HUES64 (cell line): ENCODE results near the gene TMEM272.

ENCODE experiments used
- H3K27ac ChIP-seq: 2 replicates; pipeline ENCODE4 v1.7.0; 2013; ENCODE audit warnings: low read depth, low read length, inconsistent platforms
- H3K27me3 ChIP-seq: 2 replicates; pipeline ENCODE4 v1.6.1; 2013; ENCODE audit warnings: mild to moderate bottlenecking, low read length; ENCODE audit not compliant: insufficient read depth
- H3K36me3 ChIP-seq: 2 replicates; pipeline ENCODE4 v1.6.1; 2013; ENCODE audit warnings: mild to moderate bottlenecking, low read length; ENCODE audit not compliant: insufficient read depth
- H3K4me1 ChIP-seq: 2 replicates; pipeline ENCODE4 v1.6.1; 2013; ENCODE audit warnings: mild to moderate bottlenecking, low read length, moderate library complexity; ENCODE audit not compliant: insufficient read depth
- H3K4me3 ChIP-seq: 2 replicates; pipeline ENCODE4 v1.5.1; 2013; ENCODE audit warnings: mild to moderate bottlenecking, low read length, moderate library complexity
- H3K9ac ChIP-seq: 2 replicates; pipeline ENCODE4 v1.6.1; 2013; ENCODE audit warnings: mild to moderate bottlenecking, low read depth, low read length
- H3K9me3 ChIP-seq: 2 replicates; pipeline ENCODE4 v1.6.1; 2013; ENCODE audit warnings: low read depth, low read length; ENCODE audit not compliant: insufficient read depth
- WGBS: fragments of 150-250, 120-280 bp; methylation state at CpG from one replicate; pipeline ENCODE4 v1.1.7; 2013; ENCODE audit warnings: missing lambda C conversion rate; 5-methylcytosine and 5-hydroxymethylcytosine counted together

Gene TMEM272

GRCh38 chr13:51773515-51773914, 71.5 kb downstream of the TMEM272 start:
- H3K9ac ChIP-seq: no peak overlapping the region
- no peak overlapping the region for H3K4me3 ChIP-seq
- peaks cover 4% of the 10 kb centered on the region; the same call in 1 of the 2 replicates for H3K4me1 ChIP-seq
- WGBS: 83% methylated on average over 11 of the region's 11 CpGs
- H3K27ac ChIP-seq: no peak overlapping the region
- no peaks in the 10 kb centered on the region for H3K27me3 ChIP-seq
- no peaks in the 10 kb centered on the region for H3K36me3 ChIP-seq
- H3K9me3 ChIP-seq: no peaks in the 10 kb centered on the region

GRCh38 chr13:51772781-51773180, 72.2 kb downstream of the TMEM272 start:
- Histone ChIP-seq H3K36me3 (no peaks in the 10 kb centered on the region), H3K4me3 (no peak overlapping the region), H3K4me1 (peaks cover 9% of the 10 kb centered on the region; the same call in 1 of the 2 replicates), H3K27ac (no peak overlapping the region), H3K27me3 (no peaks in the 10 kb centered on the region), H3K9ac (no peak overlapping the region), H3K9me3 (no peaks in the 10 kb centered on the region)
- WGBS: 96% methylated on average over 6 of the region's 6 CpGs

- WGBS: 90% methylated on average over 9 of the region's 9 CpGs
- no peak overlapping the region for H3K27ac ChIP-seq
- H3K4me3 ChIP-seq: no peak overlapping the region
- no peak overlapping the region for H3K9ac ChIP-seq
- H3K36me3 ChIP-seq: no peaks in the 10 kb centered on the region
- H3K9me3 ChIP-seq: no peaks in the 10 kb centered on the region
- peaks cover 9% of the 10 kb centered on the region; the same call in 1 of the 2 replicates for H3K4me1 ChIP-seq
- no peaks in the 10 kb centered on the region for H3K27me3 ChIP-seq
Measured at GRCh38 chr13:51772105-51772455, 72.9 kb downstream of the TMEM272 start.

GRCh38 chr13:51771418-51772104, 73.4 kb downstream of the TMEM272 start:
- no peak overlapping the region for H3K9ac ChIP-seq
- no peak overlapping the region for H3K27ac ChIP-seq
- H3K36me3 ChIP-seq: peaks cover 5% of the 10 kb centered on the region
- H3K4me3 ChIP-seq: no peak overlapping the region
- no peaks in the 10 kb centered on the region for H3K9me3 ChIP-seq
- peaks cover 9% of the 10 kb centered on the region; the same call in 1 of the 2 replicates for H3K4me1 ChIP-seq
- no peaks in the 10 kb centered on the region for H3K27me3 ChIP-seq
- 87% methylated on average over 17 of the region's 17 CpGs for WGBS

- no peaks in the 10 kb centered on the region for H3K9me3 ChIP-seq
- WGBS: 93% methylated on average over 11 of the region's 11 CpGs
- peaks cover 12% of the 10 kb centered on the region for H3K36me3 ChIP-seq
- no peaks in the 10 kb centered on the region for H3K27me3 ChIP-seq
- H3K9ac ChIP-seq: no peak overlapping the region
- peaks cover 9% of the 10 kb centered on the region; the same call in 1 of the 2 replicates for H3K4me1 ChIP-seq
- H3K4me3 ChIP-seq: no peak overlapping the region
- H3K27ac ChIP-seq: no peak overlapping the region
Measured at GRCh38 chr13:51770681-51771417, 74.1 kb downstream of the TMEM272 start.

GRCh38 chr13:51770160-51770559, 74.8 kb downstream of the TMEM272 start:
- peaks cover 9% of the 10 kb centered on the region; the same call in 1 of the 2 replicates for H3K4me1 ChIP-seq
- H3K9me3 ChIP-seq: no peaks in the 10 kb centered on the region
- peaks cover 18% of the 10 kb centered on the region for H3K36me3 ChIP-seq
- no peak overlapping the region for H3K4me3 ChIP-seq
- H3K27ac ChIP-seq: no peak overlapping the region
- H3K27me3 ChIP-seq: no peaks in the 10 kb centered on the region
- no peak overlapping the region for H3K9ac ChIP-seq
- 94% methylated on average over 6 of the region's 6 CpGs for WGBS

- WGBS: 88% methylated on average over 11 of the region's 11 CpGs
- H3K36me3 ChIP-seq: peaks cover 18% of the 10 kb centered on the region
Measured at GRCh38 chr13:51769455-51770127, 75.4 kb downstream of the TMEM272 start.

GRCh38 chr13:51768976-51769375, 76.0 kb downstream of the TMEM272 start:
- Histone ChIP-seq H3K27ac (peak overlapping the region; percentile 10; the same call in 1 of the 2 replicates), H3K9me3 (no peaks in the 10 kb centered on the region), H3K9ac (no peak overlapping the region), H3K36me3 (peaks cover 18% of the 10 kb centered on the region), H3K4me1 (peaks cover 9% of the 10 kb centered on the region; the same call in 1 of the 2 replicates), H3K27me3 (no peaks in the 10 kb centered on the region), H3K4me3 (no peak overlapping the region)
- 93% methylated on average over 19 of the region's 19 CpGs for WGBS

More at GRCh38 chr13:51769455-51770127, 75.4 kb downstream of the TMEM272 start:
- Histone ChIP-seq H3K27ac (no peak overlapping the region), H3K9me3 (no peaks in the 10 kb centered on the region), H3K4me3 (no peak overlapping the region), H3K27me3 (no peaks in the 10 kb centered on the region), H3K9ac (no peak overlapping the region), H3K4me1 (peaks cover 9% of the 10 kb centered on the region; the same call in 1 of the 2 replicates)

- H3K9ac ChIP-seq: no peak overlapping the region
- H3K27ac ChIP-seq: no peak overlapping the region
- H3K4me3 ChIP-seq: no peak overlapping the region
- H3K36me3 ChIP-seq: peaks cover 18% of the 10 kb centered on the region
- H3K9me3 ChIP-seq: no peaks in the 10 kb centered on the region
- 78% methylated on average over 15 of the region's 15 CpGs for WGBS
- no peaks in the 10 kb centered on the region for H3K27me3 ChIP-seq
- H3K4me1 ChIP-seq: peaks cover 9% of the 10 kb centered on the region; the same call in 1 of the 2 replicates
Measured at GRCh38 chr13:51768378-51768921, 76.5 kb downstream of the TMEM272 start.

GRCh38 chr13:51767100-51767499, 77.9 kb downstream of the TMEM272 start:
- 89% methylated on average over 8 of the region's 8 CpGs for WGBS
- Histone ChIP-seq H3K36me3 (peaks cover 25% of the 10 kb centered on the region), H3K9ac (no peak overlapping the region), H3K4me3 (no peak overlapping the region), H3K27me3 (no peaks in the 10 kb centered on the region), H3K27ac (no peak overlapping the region), H3K4me1 (peaks cover 9% of the 10 kb centered on the region; the same call in 1 of the 2 replicates), H3K9me3 (no peaks in the 10 kb centered on the region)

GRCh38 chr13:51765142-51765515, 79.8 kb downstream of the TMEM272 start:
- peaks cover 7% of the 10 kb centered on the region; the same call in 1 of the 2 replicates for H3K4me1 ChIP-seq
- H3K4me3 ChIP-seq: no peak overlapping the region
- H3K27ac ChIP-seq: no peak overlapping the region
- H3K36me3 ChIP-seq: peaks cover 42% of the 10 kb centered on the region
- H3K27me3 ChIP-seq: no peaks in the 10 kb centered on the region
- H3K9me3 ChIP-seq: no peaks in the 10 kb centered on the region
- WGBS: 92% methylated on average over 4 of the region's 4 CpGs
- H3K9ac ChIP-seq: no peak overlapping the region
